ENCODE results near the gene LPCAT3.

DNA sequence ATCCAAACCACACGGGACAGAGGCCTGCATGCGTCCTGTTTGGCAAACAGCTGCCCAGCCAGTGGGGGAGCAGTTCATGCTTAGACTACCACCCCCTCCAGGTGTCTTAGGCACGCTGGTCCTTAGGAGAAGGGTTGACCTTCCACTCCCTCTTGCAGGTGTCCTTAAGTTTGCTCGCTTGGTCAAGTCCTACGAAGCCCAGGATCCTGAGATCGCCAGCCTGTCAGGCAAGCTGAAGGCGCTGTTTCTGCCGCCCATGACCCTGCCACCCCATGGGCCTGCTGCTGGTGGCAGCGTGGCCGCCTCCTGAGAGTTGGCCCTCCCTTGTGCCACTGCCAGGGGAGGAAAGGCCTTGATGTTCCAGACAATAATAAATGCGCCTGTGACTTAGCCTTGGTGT is 72.7 kb downstream of the LPCAT3 start:
- no peak for TF ChIP-seq POLR2A (IDR thresholded peaks at IDR 0.05)
- TF ChIP-seq CTCF (IDR thresholded peaks at IDR 0.05), result no peak
